GM23248 (cell line): ENCODE data around the gene RPH3AL.

ENCODE experiments used
- EZH2 ChIP-seq: fragments of 200-600 bp; sonication (generic); IDR thresholded peaks from 2 replicates; pipeline ENCODE4 v1.6.1; 2018; ENCODE audit warnings: antibody characterized with exemption, mild to moderate bottlenecking; ENCODE audit not compliant: insufficient read depth, poor library complexity, severe bottlenecking
- EZH2phosphoT487 ChIP-seq: fragments of 200-600 bp; sonication (generic); IDR thresholded peaks from 2 replicates; pipeline ENCODE4 v1.6.1; 2018; ENCODE audit warnings: antibody characterized with exemption, moderate library complexity, mild to moderate bottlenecking, low read depth; ENCODE audit not compliant: insufficient read depth

GRCh38 chr17:278055-278675, 74.4 kb downstream of the RPH3AL start:
- TF ChIP-seq EZH2 (no peak), EZH2phosphoT487 (no peak)
